HG03520 (cell line): ENCODE measurements around the gene PARD3.

Source experiments
- ATAC-seq: cut with Tn5 transposase; IDR thresholded peaks from one replicate; pipeline ENCODE4 v1.9.1; 2021; ENCODE audit warnings: mild to moderate bottlenecking, moderate library complexity; ENCODE audit not compliant: unreplicated experiment

PARD3 gene

DNA sequence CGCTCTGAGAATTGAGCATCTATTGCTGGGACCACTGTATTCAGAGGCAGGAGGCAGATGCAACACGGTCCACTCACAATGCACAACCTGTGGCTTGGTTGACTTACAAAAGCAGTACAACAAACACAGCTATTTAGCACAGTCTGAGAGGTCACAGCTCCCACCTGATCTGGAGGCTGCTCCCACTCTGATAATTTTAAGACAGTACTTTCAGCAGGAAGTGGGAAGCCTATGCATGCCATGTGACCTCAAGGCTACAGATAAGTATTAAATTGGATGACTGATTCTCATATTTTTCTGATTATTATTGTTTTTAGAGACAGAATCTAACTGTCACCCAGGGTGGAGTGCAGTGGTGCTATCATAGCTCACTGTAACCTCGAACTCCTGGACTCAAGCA is 659.3 kb downstream of the PARD3 start:
- ATAC-seq = no peak

DNA sequence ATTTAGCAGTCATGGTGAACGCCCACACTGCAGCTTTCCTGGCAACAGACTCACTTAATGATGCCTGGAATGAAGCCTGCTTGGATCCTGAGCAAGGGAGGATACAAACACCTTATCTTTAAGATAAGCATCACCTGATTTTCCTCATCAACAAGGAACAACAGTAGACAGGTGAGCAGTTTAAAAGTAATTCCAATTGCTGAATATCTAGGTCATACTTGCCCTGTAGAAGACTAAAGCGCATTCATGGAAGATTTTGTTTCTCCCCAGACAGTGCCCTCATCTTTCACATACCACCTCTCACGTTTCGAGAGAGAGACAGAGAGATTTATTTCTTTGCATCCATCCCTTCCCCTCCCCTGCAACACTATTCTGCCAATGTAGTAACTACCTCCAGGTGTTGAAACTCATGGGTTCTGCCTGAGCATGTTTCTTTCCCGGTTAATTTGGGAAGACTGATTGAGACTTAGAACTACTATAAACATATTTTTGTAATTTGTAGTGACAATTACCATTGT is 660.7 kb downstream of the PARD3 start:
- ATAC-seq = no peak

DNA sequence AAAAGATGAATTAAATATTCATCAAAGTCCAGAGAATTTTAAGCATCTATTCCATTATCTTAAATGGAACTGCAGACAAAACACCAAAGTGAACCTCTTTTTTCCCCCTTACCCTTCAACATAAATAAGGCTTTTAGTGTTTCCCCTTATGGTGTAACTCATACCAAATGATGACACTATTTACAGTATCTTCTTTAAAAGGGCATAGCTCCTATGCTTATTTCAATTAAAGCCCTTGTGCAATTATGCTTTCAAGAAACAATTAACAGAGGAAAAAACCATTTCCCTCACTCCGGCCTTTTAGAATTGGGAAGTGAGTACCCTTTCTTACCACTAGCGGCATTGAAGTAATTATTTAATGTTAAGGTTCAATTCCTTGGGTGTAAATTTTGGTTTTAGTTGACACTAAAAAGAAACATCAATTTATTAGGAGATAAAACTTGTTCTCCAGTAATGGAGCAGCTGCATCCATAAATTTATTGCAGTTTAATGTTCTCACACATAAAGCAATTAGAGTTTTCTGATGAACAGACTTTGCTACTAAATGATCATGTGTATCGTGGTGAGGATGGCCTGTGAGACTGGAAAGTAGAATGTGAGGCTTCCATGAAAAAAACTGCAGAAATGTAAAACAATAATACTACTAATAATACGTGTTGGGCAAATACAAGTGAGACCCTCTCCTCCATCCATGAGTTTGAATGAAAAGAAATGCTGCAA is 661.3 kb downstream of the PARD3 start:
- no peak for ATAC-seq

DNA sequence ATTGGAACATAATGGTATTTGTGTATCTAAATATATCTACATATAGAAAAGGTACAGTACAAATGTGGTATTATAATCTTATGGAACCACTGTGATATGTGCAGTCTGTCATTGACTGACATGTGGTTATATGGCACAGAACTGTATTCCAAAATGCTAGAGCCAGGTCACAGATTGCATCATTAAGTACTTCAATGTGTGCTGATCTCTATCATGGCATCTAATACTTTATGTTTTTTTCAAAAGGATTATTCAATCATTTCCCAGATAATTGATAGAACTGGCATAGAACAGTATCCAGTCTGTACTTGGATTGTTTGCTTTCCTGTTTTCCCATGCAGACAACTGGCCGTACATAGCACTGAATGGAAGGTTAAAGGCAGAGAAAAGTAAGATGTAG is 662.7 kb downstream of the PARD3 start:
- ATAC-seq = no peak

DNA sequence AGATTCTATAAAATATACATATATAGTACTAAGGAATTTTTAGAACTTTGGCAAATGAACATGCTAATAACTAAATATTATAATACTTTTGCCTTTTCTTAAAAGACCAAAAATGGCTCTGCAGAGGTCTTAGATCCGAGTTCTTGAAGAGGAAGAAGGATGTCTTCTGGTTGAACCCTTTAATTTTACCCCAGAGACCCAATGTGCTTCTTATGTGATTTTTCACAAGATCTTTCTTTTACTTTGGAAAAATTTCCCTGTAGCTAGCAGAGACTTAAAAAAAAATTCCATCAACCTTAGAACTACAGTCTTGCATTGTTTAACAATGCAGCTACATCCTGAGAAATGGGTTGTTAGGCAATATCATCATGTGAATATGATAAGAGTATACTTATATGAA is 663.2 kb downstream of the PARD3 start:
- no peak for ATAC-seq

DNA sequence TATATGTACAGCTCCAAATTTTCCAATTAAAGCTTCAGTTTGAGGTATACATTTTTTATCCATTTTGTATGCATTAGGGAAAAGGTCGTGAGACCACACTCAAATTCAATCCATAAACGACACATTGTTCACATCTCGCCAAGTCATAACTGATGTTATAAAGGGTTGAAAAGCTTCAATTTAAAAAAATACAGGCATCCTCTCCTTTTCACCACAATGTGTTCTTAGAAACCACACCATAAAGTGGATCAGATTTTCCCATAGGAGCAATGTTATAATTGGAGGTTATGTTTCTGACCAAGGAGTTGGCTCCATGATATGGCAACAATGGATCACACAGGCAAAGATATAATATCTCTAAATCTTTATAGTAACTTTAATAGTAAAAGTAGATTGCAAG is 663.6 kb downstream of the PARD3 start:
- ATAC-seq = no peak

DNA sequence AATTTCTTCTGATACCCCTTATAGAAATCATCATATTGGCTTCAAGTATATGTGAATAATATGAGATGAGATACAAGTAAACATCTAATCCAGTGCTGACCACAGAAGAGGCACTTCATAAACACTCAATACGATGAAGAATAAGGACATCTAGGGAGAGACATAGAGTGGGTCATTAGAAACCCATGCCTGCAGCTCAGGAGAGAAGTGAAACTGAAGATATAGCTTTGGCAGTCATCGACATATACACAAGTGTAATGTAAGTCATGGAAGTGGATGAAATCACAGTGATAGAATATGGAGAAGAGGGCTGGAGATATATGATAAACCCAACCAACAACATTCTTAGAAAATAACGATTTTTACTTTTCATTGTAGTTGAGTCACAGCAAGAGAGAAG is 665.0 kb downstream of the PARD3 start:
- no peak for ATAC-seq

DNA sequence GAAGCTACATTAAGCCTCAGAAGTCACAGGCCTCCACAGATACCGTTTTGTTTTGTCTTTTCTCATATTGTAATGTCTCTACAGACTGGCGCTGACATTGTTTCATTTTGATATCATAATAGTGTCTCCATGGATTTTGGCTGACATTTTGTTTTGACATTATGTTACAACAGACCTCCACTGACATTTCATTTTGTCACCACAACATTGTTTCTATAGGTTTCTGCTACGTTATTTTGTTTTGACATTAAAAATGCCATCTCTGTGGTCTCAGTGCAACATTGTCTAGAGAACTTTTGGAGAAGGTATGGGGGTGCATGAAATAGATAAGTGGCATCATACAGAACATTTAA is 666.8 kb downstream of the PARD3 start:
- ATAC-seq = no peak

DNA sequence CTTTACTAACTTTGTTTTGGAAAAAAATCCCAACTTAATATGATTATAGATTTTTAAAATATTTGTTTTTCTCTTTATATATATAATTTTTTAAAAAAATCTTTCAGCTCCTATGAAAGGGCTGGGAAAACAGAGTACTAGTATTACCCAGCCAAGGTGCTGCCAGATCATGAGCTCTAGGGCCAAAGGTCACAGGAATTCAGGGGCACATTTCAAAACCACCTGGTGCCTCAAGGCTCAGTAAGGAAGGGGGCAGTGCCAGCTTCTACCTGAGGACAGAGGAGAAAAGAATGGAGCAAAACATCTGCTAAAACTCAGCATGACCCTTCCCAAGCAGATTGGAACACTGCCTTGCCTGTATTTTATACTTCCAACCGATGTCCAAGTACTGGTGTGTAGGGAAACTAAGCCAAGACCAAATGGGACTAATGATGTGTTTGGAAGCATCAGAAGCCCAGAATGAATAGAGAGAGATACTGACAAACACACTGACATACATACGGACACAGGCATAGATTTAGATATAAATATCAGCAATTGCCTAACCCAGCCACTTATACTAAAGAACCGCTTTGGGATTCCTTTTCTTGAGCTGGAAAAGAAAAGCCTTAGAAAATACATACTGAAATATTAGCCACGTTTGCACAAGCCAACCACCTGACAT is 667.3 kb downstream of the PARD3 start:
- no peak for ATAC-seq

DNA sequence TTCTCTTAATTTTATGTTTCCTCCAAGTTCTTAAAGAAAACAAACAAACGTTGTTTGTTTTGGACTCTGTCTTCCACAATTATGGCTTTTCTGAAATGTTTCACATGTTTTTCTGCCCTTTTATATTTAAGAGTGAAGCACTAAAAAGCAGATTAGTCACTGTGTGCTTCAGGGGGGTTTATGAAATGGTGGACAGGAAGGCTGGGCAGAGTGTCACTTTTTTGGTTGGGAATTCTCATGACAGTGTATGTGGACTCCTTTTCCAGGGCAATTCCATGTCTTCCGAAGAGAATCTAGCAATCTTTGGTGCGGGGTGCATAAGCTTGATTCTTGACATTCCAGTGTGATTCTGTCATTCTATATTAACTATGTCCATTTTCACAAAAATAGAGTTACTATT is 669.4 kb downstream of the PARD3 start:
- ATAC-seq = no peak

DNA sequence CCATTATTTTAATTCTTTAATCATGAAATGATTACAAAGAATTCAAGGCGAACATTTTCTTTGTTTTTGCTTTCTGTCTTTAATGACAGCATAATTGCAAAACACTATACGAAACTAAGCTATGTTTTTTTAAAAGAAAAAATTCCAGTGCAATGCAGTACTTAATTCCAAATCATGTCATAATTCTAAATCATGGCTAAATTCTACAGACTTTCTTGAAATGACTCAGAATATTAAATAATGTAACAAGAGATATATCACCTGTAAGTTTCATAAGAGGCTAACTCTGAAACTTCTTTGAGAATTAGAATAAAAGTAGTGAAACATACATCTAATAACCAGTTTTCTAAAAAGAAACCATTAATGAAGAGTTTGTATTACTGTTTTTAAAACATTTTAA is 671.6 kb downstream of the PARD3 start:
- no peak for ATAC-seq

DNA sequence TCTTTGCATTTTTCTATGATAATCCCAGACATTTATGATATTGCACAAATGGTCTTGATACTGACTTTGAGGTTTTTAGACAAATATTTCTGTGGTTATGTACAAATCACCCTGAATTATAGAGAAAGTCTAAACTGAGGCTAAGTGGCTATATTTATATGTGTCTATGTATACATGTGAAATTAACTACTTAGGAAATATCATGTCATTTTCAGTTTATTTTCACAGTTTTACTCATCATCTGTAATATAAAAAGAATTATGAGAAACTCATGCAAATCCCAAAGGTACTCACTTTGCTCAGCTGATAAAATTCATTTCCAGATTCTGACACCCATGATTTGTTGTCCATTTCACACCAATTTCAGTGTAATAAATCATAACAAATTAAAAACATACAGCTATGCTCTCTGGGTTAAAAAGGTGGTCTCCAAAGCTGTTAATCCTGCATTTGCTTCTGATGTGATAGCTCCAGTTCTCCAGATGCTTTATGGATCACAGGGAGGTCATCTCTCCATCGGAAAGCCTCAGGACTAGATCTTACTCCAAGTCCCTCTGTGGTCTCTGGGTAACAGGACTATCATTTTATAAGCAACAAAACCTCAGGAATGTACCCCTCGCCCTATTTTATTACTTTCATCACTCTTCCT is 673.9 kb downstream of the PARD3 start:
- ATAC-seq = no peak

DNA sequence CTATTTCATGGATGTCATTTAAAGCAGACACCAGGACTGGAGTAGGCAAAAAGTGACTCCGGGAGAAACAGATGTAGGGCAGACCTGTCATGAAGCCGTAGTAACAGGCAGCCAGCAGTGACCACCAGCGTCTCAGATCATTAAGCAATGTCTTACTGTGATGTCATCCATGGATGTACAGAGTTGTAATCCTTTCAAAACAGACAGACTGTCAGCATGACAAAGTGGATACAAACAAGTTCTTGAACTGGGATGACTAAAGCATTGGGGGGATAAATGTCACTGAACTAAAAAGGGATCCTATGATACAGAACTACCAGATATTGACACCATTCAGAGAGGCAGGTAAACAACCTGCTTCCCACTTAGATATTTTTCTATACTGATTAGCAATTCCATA is 675.5 kb downstream of the PARD3 start:
- ATAC-seq = no peak

DNA sequence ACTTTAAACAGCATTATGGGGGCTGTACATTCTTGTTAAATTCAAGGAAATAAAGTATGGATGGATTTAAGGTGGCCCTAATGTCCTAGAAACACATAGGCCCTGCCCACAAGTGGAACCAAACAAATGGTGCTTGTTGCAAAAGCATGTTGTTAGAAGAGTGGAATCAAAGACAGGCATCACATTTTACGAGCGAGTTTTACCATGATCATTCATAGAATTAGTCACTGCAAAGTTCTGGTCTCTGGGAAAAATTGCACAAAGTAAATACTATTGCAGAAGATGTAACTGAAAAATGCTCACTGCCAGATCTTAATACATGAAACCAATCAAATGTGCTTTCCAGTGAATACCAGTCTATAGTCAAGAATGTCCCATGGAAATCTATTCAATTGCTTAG is 677.1 kb downstream of the PARD3 start:
- ATAC-seq = no peak

DNA sequence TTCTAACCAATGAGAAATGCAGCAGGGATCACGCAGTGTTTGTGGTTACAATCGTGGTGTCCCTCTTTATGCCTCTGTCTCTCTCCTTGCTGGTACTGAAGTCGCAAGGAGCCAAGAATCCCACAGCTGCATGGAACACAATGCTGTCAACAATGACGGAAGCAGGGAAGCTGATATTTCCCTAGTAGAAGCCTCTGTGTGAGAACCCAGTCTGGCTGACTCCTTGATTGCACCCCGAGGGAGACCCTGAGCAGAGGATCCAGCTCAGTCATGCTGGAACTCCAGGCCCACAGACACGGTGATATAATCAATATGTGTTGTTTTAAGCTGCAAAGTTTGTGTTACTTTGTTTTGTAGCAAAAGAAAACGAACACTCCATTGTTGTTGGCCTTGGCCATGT is 677.9 kb downstream of the PARD3 start:
- no peak for ATAC-seq

DNA sequence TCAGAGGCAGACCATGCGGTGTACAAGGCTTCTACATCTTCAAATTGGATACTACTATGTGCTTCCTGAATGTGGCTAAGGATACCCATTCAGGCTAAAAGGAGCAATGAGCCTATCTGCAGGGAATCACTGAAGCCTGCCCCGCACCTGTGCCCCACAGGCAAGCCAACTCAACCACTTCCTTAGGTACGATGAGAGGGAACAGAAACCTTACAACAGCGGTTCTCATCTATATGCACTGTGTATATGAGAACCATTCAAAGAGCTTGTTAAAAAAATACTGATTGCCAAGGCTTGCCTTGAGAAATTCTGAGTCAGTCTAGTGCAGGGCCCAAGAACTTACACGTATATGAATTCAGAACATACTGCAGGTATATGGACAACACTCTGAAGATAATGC is 679.6 kb downstream of the PARD3 start:
- no peak for ATAC-seq

DNA sequence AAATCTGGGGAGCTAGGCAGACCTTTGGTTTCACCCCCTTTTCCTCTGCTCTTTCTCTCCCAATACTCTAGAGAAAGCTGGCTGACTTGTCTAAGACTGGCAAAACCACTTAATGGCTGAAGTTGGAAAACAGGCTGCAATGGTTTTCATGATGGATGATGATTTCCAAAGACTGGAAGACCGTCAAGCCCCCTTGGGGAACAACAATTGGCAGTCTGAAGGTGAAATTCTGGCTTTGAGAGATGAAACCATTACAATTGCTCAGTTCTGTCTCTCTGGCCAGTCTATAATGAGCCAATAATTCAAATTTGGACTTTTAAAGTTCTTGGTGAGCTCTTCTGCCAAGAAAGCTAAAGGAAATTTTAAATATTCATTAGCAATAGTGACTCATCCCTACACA is 680.5 kb downstream of the PARD3 start:
- ATAC-seq = no peak

DNA sequence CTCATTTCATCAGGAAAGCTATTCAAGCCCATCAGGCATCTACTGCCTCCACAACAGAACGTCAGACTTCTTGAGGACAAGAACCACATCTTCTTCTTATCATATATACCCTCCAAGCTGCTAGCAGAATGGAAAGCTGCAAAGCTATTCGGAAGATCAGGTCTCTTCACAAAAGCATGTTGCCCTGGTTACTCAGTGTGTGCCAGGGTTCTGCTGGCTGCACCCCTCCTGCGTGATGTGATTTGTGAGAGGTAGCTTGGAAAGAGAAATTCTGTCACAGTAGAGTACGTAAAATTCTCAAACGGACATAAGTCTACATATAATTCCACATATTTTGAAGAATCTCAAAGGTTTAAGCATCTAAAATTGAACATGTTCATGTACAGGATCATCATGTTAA is 681.7 kb downstream of the PARD3 start:
- ATAC-seq = no peak

DNA sequence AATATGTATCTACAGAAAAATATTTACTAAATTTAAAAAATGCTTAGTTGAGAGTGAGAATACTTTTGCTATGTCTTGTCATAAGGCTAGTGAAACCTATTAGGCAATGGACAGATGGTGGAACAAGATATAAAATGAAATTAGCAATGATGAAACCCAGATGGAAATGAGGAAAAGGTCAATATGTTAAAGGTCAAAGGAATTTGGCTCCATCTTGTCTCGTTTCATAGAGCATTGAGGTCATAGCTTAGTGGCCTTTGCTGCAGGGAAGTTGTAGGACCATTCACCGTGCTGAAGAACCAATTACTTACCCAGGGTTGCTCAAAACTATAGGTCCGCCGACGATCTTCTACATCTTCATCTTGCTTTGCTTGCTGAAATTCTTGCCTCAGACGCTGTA is 683.9 kb downstream of the PARD3 start:
- no peak for ATAC-seq

DNA sequence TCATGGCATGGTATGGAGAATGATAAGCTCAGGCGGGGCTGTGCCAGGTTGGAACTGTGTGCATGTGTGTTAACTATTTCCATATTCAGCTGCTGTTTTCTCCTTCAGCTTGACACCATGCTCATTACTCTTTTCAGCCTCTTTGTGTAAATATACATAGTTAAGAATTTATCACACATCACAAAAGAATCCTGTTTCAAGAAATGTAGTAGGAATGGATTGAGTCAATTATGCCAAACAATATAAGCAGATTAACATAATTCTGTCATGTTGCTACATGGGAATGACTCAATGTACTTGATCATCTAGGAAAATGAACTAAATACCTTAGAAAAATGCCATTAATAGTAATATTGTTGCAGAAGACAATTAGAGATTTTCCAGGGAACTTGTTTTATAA is 687.4 kb downstream of the PARD3 start:
- ATAC-seq = no peak

DNA sequence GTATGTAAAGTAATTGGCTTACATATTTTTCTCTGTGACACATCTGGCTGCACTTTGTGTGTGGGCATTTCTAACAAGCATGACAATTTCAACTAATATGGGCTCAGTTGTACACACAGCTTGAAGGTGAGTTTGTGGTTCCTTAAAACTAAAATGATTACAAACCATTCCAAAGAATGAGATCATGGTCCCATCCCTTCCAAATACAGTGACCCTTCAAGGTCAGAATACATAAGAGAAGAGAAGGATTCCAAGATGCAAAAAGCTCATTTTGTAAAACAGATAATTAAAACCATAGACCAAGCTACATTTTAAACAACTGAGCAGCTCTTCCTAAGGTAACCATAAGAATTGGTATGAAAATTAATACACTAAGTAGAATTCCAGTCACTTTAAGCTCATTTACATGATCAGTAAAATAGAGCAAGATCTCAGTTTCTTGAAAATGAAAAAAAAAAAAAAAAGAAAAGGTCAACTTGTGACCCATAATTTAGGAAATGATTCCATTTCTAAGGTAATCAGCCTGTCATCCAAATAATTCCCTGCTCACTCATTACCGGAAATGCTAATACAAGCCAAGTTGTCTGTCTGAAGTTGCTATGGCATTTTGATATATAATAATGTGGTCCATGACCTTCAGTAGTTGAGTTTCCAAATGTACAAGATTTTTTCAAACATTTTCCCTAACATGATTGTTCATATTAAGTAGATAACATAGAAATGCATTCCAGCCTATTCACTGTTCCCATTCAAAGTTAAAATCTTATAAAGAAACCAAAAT is 688.5 kb downstream of the PARD3 start:
- ATAC-seq = no peak

DNA sequence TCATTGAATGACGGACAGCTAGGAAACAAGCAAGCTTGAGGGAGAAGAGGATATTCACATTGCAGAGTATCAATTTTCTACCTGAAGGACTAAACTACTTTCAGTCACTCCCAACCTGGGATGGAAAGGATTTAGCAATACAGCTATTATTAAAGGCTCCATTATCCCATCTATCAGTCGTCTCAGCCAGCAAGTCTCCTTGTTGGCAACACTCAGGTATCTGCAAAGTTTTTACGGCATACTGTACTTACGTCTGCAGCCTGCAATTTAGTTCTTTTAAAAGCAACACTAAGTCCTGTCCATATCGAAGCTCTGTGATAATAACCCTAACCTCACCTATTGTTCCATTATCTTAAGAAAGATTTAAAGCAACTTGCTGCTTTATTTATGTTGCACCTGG is 689.4 kb downstream of the PARD3 start:
- ATAC-seq = no peak
